DND-41 (cell line): Measurements from ENCODE around the gene TMEM203.

Source experiments
- ATAC-seq: fragments of 200-7000 bp; cut with Tn5 transposase; 3 replicates; pipeline ENCODE4 v1.9.1; 2021; ENCODE audit warnings: low read depth; ENCODE audit not compliant: insufficient read depth
- DNase-seq: peaks from one replicate; pipeline ENCODE4 v3.0.0-alpha.2; 2020
- H2AFZ ChIP-seq: 2 replicates; pipeline ENCODE4 v1.6.0; 2012; ENCODE audit warnings: low read depth, low read length
- H3K27ac ChIP-seq: 2 replicates; pipeline ENCODE4 v1.5.1; 2012; ENCODE audit warnings: low read length, inconsistent platforms
- H3K27me3 ChIP-seq: fragments of 200-600 bp; sonication (generic); 2 replicates; pipeline ENCODE4 v1.6.0; 2012; ENCODE audit warnings: low read length, mild to moderate bottlenecking, inconsistent platforms; ENCODE audit not compliant: insufficient read depth, poor library complexity
- H3K36me3 ChIP-seq: 2 replicates; pipeline ENCODE4 v1.5.1; 2012; ENCODE audit warnings: low read length, inconsistent platforms; ENCODE audit not compliant: insufficient read depth
- H3K4me1 ChIP-seq: 2 replicates; pipeline ENCODE4 v1.5.1; 2012; ENCODE audit warnings: mild to moderate bottlenecking, low read length; ENCODE audit not compliant: insufficient read depth
- H3K4me2 ChIP-seq: 2 replicates; pipeline ENCODE4 v1.6.0; 2012; ENCODE audit warnings: mild to moderate bottlenecking, moderate library complexity, low read length, inconsistent platforms; ENCODE audit not compliant: insufficient read depth
- H3K4me3 ChIP-seq, 2 experiments: fragments of 200-600 bp in 1 of 2; shearing (Covaris generic) in 1 of 2; 2 replicates each; pipeline ENCODE4 v1.5.1; 2012 to 2016; ENCODE audit warnings: inconsistent platforms in 2 of 2, low read length in 2 of 2, mild to moderate bottlenecking in 2 of 2, low read depth in 1 of 2, moderate library complexity in 1 of 2
- H3K79me2 ChIP-seq: 2 replicates; pipeline ENCODE4 v1.6.0; 2012; ENCODE audit warnings: low read length, inconsistent platforms; ENCODE audit not compliant: insufficient read depth
- H3K9ac ChIP-seq: 2 replicates; pipeline ENCODE4 v1.6.0; 2012; ENCODE audit warnings: low read depth, mild to moderate bottlenecking, inconsistent platforms, low read length, moderate library complexity
- H3K9me3 ChIP-seq: 2 replicates; pipeline ENCODE4 v1.5.1; 2012; ENCODE audit warnings: low read length, moderate library complexity, mild to moderate bottlenecking, inconsistent platforms; ENCODE audit not compliant: insufficient read depth, severe bottlenecking
- H4K20me1 ChIP-seq: 2 replicates; pipeline ENCODE4 v1.6.0; 2012; ENCODE audit warnings: low read length; ENCODE audit not compliant: insufficient read depth
- CTCF ChIP-seq: IDR thresholded peaks from 2 replicates; pipeline ENCODE4 v1.5.1; 2012; ENCODE audit warnings: borderline replicate concordance, low read length, moderate library complexity, mild to moderate bottlenecking; ENCODE audit not compliant: poor library complexity, severe bottlenecking; ENCODE audit errors: extremely low read depth
- EZH2 ChIP-seq: IDR thresholded peaks from 3 replicates; pipeline ENCODE4 v1.6.1; 2012; ENCODE audit warnings: borderline replicate concordance, low read depth, mild to moderate bottlenecking, moderate library complexity, low read length, inconsistent platforms; ENCODE audit not compliant: severe bottlenecking

Gene TMEM203

DNA sequence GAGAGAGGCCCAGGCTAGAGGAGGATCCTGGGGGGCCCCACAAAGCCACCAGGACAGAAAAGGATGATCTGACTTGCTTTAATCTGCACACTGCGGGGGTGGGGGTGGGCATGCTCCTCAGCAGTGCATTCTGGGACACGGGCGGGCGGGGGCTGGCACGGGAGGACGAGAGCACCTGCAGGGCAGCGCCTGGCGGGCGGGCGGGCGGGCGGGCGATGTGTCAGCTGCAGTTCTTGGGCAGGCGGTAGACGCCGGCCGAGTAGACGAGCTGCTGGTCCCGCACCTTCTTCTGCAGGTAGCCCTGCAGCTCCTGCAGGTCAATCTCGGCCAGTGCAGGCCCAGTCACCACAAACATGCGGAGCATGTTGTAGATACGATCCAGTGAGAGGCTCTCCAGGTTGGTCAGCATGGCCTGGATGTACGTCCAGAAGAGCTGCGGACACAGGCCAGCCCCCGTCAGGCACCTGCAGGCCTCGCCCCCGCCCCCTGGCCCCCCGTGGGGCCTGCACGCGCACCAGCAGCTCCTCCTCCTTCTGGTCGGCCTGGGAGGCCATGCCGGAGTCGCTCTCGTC, 30.6 kb downstream of the TMEM203 start:
- H3K36me3 ChIP-seq, result peaks cover under 1% of the 10 kb centered on the region
- H4K20me1 ChIP-seq, result peaks cover 35% of the 10 kb centered on the region
- no peak overlapping the region for H2AFZ ChIP-seq
- no peaks in the 10 kb centered on the region for H3K79me2 ChIP-seq
- H3K4me3 ChIP-seq, result no peak overlapping the region
- peak; percentile 71 for ATAC-seq
- no peak for TF ChIP-seq EZH2
- no peak for TF ChIP-seq CTCF
- no peak overlapping the region for H3K27ac ChIP-seq
- no peaks in the 10 kb centered on the region for H3K4me1 ChIP-seq
- peak; percentile 65 for DNase-seq
- no peak overlapping the region for H3K4me2 ChIP-seq
- H3K27me3 ChIP-seq, result no peaks in the 10 kb centered on the region
- H3K9me3 ChIP-seq, result no peaks in the 10 kb centered on the region
- no peak overlapping the region for H3K9ac ChIP-seq

GRCh38 chr9:137173796-137174664, 31.4 kb downstream of the TMEM203 start:
- H3K9me3 ChIP-seq, result no peaks in the 10 kb centered on the region
- ATAC-seq, result no peak; the same call in 1 of the 3 replicates
- H3K9ac ChIP-seq, result no peak overlapping the region
- no peak for DNase-seq
- TF ChIP-seq CTCF, result no peak
- TF ChIP-seq EZH2, result no peak
- H3K79me2 ChIP-seq, result no peaks in the 10 kb centered on the region
- H3K36me3 ChIP-seq, result no peaks in the 10 kb centered on the region
- H3K27ac ChIP-seq, result no peak overlapping the region
- peaks cover 35% of the 10 kb centered on the region for H4K20me1 ChIP-seq
- peaks cover 6% of the 10 kb centered on the region for H3K27me3 ChIP-seq
- no peak overlapping the region for H2AFZ ChIP-seq
- no peaks in the 10 kb centered on the region for H3K4me1 ChIP-seq
- no peak overlapping the region for H3K4me3 ChIP-seq
- H3K4me2 ChIP-seq, result no peak overlapping the region

DNA sequence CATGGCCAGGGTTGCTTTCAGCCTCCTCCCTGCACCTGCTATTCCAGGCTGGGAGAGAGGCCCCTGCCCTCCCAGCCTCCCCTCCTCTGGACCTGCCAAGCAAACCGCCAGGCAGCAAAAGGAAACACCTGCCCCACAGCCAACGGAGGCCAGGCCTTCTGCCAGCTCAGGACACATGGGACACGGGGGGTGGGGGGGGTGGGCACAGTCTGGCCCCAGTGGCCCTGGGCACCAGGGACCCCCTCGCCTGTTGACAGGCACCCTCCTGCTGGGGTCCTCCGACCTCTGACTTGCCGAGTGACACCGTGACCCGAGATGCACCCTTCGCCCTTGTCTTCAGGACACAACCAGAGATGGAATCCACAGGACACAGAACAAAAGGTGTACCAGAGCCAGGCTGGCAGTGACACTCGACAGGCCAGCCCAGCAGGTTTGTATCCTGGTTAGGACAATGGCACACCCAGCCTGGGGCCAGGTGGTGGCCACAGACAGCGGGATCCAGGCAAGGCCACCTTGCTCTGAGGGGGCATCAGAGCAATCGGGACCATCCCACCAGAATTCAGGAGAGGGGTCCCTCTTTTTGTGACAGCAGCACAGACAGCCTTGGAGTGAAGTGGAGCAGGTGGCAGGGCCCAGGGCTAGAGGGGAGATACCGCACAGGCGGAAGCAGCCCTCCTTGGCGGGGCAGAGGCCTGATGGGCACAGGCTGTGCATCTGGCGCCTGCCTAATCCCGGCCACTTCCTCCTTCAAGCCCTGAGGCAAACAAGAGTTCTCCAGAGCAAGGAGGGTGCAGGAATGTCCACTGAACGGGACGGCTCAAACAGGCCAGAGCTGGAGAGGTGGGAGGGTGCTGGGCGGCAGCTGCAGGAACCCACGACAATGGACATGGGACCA, 32.3 kb downstream of the TMEM203 start:
- ATAC-seq, result no peak
- Histone ChIP-seq H3K4me2 (no peak overlapping the region), H3K36me3 (no peaks in the 10 kb centered on the region), H3K4me3 (no peak overlapping the region), H4K20me1 (peaks cover 33% of the 10 kb centered on the region), H3K79me2 (no peaks in the 10 kb centered on the region), H3K4me1 (no peaks in the 10 kb centered on the region), H3K9me3 (no peaks in the 10 kb centered on the region), H3K27me3 (peaks cover 13% of the 10 kb centered on the region), H2AFZ (no peak overlapping the region), H3K27ac (no peak overlapping the region), H3K9ac (no peak overlapping the region)
- DNase-seq, result no peak
- TF ChIP-seq EZH2, result no peak
- no peak for TF ChIP-seq CTCF
